LNCAP (cell line): Measurements from ENCODE around the gene ACVR1.

ENCODE experiments used
- TF ChIP-seq, protein P1 (sequence below): fragments of 450-650 bp; IDR thresholded peaks from 2 replicates; pipeline ENCODE4 v1.5.1; 2017; ENCODE audit warnings: mild to moderate bottlenecking

The ACVR1 gene

DNA sequence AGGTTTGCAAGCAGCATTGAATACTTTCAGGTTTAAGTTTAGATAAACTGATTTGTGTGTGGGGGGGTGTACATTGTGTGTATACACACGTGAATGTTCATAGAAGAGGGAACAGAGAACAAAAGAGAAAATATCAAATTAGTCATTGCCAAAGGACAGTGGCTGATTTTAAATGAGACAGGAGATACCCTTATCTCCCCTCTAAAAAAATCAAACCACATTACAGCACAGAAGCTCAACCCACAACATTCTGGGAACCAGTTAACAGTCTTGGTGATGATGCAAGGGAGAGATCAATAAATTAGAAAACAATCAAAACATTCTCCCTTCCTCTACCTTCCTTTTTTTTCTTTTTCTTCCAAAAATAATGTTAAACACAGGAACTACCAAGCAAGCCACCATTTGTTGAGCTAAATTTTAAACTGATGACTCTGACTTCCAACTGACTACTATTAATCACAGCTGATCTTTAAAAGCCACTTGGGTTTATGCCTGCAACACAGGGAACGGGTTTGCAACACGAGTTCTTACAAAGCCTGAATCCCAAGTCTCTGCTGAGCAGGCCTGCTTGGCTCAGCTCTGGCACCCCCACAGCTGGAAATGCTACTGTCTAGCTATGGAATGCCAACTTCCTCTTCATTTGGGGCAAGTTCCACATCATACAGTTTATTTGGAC lies 128.3 kb downstream of the ACVR1 start:
- TF ChIP-seq, protein P1, sequence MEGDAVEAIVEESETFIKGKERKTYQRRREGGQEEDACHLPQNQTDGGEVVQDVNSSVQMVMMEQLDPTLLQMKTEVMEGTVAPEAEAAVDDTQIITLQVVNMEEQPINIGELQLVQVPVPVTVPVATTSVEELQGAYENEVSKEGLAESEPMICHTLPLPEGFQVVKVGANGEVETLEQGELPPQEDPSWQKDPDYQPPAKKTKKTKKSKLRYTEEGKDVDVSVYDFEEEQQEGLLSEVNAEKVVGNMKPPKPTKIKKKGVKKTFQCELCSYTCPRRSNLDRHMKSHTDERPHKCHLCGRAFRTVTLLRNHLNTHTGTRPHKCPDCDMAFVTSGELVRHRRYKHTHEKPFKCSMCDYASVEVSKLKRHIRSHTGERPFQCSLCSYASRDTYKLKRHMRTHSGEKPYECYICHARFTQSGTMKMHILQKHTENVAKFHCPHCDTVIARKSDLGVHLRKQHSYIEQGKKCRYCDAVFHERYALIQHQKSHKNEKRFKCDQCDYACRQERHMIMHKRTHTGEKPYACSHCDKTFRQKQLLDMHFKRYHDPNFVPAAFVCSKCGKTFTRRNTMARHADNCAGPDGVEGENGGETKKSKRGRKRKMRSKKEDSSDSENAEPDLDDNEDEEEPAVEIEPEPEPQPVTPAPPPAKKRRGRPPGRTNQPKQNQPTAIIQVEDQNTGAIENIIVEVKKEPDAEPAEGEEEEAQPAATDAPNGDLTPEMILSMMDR = no peak

- TF ChIP-seq, protein P1 = no peak
These were observed 128.8 kb downstream of the ACVR1 start for GRCh38 chr2:157747280-157747679.

DNA sequence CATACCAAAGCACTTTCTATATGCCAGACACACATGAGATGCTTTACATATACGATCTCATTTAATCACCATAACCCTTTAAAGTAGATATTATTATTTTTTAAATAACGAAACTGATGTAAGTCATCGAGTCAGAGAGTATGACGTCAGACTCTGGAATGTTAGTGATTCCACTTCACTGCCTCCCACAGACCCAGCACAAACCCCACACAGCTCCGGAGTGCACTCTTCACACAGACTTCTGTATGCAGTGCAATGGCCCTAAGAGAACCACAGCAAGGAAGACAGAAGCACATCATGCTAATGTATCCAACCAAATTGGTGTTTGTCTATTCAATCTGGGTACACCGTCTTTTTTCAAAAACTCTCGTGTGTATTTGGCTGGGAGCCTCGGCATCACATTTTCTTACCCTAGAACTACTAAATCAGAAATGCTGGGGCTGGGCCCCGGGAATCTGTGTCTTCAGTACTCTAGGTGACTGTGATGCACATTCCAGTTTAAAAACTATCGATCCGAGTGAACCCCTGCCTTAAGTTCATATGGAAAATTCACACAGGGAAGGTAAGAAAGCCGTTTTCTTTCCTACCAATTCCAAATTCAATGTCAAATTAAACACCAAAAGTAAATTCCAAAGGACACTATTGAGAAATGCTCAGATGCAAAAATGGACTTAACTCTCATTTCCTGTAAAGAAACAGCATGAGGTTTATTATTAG lies 129.7 kb downstream of the ACVR1 start:
- TF ChIP-seq, protein P1 = no peak

DNA sequence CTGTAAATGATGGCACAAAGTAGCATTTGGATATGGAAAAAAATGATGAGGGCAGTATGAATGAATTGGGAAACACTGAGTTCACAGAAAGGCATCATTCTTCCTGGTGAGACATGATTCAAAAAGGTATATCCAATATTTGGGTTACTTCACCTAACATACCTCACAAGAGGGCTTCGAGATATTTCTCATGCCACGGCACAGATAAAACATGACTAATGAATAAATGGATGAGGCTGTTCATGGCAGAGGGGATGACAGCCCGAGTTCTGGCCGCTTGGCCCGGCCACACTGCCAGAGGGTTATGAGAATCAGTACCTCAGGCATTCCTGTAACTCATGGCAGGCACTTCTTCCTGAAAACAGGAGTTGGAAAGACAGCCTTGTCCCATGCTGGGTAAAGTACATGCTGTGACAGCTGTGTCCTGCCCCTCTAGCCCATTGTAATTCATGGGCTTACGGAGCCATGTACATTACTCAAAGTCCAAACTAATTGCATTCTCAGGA lies 131.5 kb downstream of the ACVR1 start:
- TF ChIP-seq, protein P1 = no peak

GRCh38 chr2:157743051-157743450 lies 133.1 kb downstream of the ACVR1 start:
- TF ChIP-seq, protein P1 = no peak

GRCh38 chr2:157741819-157742484 lies 134.2 kb downstream of the ACVR1 start:
- TF ChIP-seq, protein P1 = no peak

- TF ChIP-seq, protein P1 = no peak
These were observed 138.5 kb downstream of the ACVR1 start for GRCh38 chr2:157737656-157738055.
